GM19438 (cell line): ENCODE results near the gene LMAN2.
A peak's percentile ranks its signal among the peaks of the same experiment; 100 is the strongest.
"Not testable (repeated sequence)": the region's sequence is repeated elsewhere in the genome, so short reads cannot be mapped to it uniquely, and the experiment has no call there.

Experiments used
- ATAC-seq: cut with Tn5 transposase; IDR thresholded peaks from one replicate; pipeline ENCODE4 v1.9.1; 2021; ENCODE audit warnings: low read depth; ENCODE audit not compliant: unreplicated experiment

The LMAN2 gene

GRCh38 chr5:177309351-177310191, 41.9 kb downstream of the LMAN2 start:
- no peak for ATAC-seq

DNA sequence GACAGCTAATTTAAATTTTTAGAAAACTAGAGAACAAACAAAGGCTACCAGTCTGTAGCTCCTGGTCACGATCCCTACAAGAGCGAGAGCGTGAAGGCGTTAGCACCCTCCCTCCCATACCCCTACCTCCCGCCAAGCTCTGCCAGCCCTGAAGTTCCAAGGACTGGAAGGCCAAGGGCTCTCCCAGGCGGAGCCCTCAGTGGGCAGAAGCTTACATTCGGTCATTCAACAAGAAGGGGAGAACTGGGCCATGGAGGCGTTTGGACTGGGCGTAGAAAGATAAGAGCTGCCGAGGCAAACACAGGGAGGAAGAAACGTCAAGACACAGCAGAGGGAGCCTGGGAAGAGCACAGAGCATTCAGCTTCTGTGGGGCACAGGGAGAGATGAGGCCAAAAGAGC, 42.7 kb downstream of the LMAN2 start:
- no peak for ATAC-seq

DNA sequence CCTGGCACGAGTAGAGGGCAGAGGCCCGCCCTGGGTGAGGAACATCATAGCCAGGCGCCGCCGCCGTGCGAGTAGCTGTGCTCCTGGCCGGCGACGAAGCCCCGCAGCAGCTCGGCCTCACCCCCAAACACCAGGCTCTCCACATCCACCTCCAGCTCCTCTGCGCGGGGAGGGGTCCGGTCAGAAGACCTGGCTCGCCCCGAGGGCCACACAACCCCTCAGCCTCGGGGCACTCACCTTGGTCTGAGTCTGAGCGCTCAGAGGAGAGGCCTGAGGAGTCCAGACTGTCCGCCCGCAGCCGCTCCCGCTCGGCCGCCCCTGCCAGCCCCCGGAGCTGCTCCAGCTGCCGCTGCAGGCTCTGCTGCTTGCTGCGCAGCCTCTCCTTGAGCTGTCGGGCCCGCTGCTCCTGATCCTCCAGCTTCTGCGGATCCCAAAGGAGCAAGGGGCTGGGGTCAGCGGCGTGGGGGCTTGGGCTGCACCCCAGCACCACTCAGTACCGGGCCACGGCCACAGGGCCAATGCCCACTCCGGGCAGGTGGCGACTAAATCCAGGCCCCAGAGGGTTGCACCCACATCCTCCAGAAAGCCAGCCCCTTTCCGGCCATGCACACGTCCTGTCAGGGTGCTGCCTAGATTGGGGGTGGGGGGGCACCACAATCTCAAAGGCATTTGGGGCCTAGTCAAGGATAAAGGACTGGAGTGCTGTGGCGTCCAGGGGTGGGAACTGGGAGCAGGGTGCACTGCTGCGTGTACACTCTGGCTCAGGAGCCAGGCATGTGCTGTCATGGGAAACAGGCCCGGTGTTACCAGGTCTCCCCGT, 43.7 kb downstream of the LMAN2 start:
- no peak for ATAC-seq

DNA sequence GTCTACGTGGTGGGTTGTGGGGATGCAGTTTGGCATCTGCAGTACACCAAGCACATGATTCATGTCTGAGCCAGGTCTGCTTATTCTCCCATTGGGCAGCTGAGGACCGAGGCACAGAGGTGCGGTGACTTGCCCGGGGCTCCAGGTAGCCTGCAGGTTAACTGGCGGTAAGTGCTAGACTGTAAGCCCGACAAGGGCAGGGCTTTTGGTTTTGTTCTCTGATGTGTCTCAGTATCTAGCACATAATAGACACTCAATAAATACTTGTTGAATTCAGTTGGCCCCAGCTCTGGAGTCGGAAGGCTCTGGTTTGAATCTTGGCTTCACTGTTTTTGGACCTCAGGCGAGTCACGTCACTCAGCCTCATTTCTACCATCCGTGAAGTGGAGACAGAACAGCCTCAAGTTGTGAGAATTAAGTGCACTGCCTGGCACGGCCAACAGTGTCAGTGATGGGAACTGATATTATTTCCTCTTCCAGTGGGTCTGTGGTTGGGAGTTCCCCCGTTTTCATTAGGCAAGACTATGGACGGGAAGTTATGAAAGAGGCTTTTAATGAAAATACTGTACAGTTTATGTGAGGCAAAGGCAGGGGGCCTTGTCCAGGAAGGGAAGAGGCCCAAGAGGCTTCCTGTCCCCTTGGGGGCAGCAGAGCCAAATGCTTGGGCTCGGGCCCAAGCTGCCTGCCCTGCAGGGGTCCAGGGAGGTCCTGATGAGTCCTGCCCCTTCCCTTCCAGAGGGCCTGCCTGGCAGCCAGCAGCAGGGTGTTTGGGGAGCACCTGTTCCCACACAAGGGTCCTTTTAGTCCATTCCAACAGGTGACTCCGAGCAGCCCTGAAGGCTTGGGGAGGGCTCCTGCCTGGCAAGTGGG, 44.6 kb downstream of the LMAN2 start:
- no peak for ATAC-seq

- not testable (repeated sequence) for ATAC-seq
Measured at GRCh38 chr5:177306103-177306640, 45.3 kb downstream of the LMAN2 start.

GRCh38 chr5:177304392-177305119, 46.9 kb downstream of the LMAN2 start:
- ATAC-seq: no peak

- no peak for ATAC-seq
Measured at GRCh38 chr5:177303925-177304391, 47.5 kb downstream of the LMAN2 start.

- ATAC-seq: peak; percentile 54
Measured at GRCh38 chr5:177303121-177303924, 48.1 kb downstream of the LMAN2 start, which contains the start of the genes PRELID1 and RAB24. PRELID1 (plus strand) TSS chr5:177303799; CDS start chr5:177303986, 187 bp downstream. RAB24 (minus strand) TSS chr5:177303719; CDS start chr5:177303288, 431 bp downstream.

DNA sequence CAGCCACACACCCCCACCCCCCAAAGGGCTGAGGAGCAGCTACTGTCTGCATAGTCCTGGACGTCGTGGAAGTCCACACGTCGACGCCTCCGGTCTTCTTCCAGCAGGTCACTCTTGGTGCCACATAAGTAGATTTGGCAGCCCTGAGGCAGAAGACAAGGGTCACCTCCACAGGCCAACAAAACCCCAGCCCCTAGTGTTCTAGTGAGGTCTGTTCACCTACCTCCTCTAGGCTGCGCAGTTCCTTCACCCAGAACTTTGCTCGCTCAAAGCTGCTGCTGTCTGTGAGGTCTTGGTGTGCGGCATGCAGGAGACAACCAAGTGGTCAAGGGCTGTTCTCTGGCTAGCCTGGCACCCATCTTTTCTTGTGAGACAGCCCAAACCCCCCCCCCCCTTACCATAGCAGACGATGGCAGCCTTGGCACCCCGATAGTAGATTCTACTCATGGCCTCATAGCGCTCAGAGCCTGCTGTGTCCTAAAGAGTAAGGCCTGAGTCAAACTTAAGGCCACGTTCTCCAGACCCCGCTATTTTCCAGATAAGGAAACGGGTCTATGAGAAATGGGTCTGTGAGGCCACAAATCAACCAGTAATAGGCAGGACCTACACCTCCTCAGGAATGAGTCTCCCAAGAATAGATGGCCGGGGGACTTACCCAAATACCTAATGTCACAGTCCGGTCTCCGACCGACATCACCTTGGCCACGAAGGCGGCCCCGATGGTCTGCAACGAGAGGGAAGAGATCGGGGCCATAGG, 48.9 kb downstream of the LMAN2 start:
- no peak for ATAC-seq

- ATAC-seq: no peak
Measured at GRCh38 chr5:177301503-177302165, 49.8 kb downstream of the LMAN2 start.

GRCh38 chr5:177300951-177301350, 50.5 kb downstream of the LMAN2 start:
- no peak for ATAC-seq

GRCh38 chr5:177300236-177300880, 51.1 kb downstream of the LMAN2 start:
- peak; percentile 38 for ATAC-seq

- ATAC-seq: no peak
Measured at GRCh38 chr5:177299697-177300096, 51.8 kb downstream of the LMAN2 start.

DNA sequence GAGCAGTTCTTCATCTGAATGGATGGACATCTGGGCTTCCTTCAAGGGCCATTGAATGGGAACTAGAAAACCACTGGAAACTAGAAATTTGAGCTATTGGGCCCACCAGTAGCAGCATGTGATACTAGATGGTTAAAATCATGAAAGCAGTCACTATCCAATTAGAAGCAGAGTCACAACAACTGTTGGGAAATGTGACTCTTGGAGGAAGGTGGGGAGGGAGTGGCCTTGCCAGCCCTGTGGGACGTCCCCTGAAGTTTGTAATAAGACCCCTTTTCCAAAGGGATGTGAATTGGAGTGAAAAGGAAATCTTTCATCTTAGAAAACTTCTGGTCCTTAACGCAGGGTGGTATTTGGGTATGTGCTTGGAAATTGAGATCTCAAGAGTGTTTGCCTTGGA, 53.5 kb downstream of the LMAN2 start:
- ATAC-seq: no peak

GRCh38 chr5:177296581-177296980, 54.9 kb downstream of the LMAN2 start:
- ATAC-seq: no peak

- ATAC-seq: no peak
Measured at GRCh38 chr5:177295924-177296323, 55.5 kb downstream of the LMAN2 start.

DNA sequence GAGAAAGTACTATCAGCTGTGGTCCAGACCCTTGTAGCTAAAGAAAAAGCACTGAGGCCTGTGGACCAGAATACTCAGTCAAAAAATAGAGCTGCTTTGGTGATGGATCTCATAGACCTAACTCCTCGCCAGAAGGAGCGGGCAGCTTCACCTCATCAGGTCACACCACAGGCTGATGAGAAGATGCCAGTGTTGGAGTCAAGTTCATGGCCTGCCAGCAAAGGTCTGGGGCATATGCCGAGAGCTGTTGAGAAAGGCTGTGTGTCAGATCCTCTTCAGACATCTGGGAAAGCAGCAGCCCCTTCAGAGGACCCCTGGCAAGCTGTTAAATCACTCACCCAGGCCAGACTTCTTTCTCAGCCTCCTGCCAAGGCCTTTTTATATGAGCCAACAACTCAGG, 56.8 kb downstream of the LMAN2 start:
- no peak for ATAC-seq
